Colonic mucosa (tissue), 4 donors: ENCODE measurements around the gene FUT1. TPM values are rescaled to one million over a fixed set of nuclear protein-coding genes. Genes with fewer than 3 reads are reported as not detected.

Experiments used
- DNase-seq: peaks from one replicate; pipeline ENCODE4 v3.0.0-alpha.2; 2020
- H3K27ac ChIP-seq: fragments of 200-600 bp; one replicate; pipeline ENCODE4 v1.8.0; 2021
- H3K27me3 ChIP-seq: fragments of 200-600 bp; one replicate; pipeline ENCODE4 v1.8.0; 2021
- H3K36me3 ChIP-seq: fragments of 200-600 bp; one replicate; pipeline ENCODE4 v1.8.0; 2021
- H3K4me1 ChIP-seq: fragments of 200-600 bp; one replicate; pipeline ENCODE4 v1.8.0; 2021; ENCODE audit warnings: mild to moderate bottlenecking
- H3K4me3 ChIP-seq: fragments of 200-600 bp; one replicate; pipeline ENCODE4 v1.8.0; 2021
- H3K9ac ChIP-seq, 2 donors: one replicate each; pipeline ENCODE4 v1.7.0; 2013; ENCODE audit warnings: control low read depth in 2 of 2, low read depth in 2 of 2, low read length in 2 of 2
- H3K9me3 ChIP-seq: fragments of 200-600 bp; one replicate; pipeline ENCODE4 v1.8.0; 2021
- intact Hi-C: fragments of 100-400 bp; cut with DNase I; formaldehyde crosslinking; loops from one replicate; pipeline ENCODE4 v1.14.1; 2022
- total RNA-seq, 2 donors: library from RNA; stranded (reverse); fragmentation: NEBNext Ultra II Directional in 1 of 2; extraction: Animal tissue kit (Norgen Biotek cat#: 25700) in 1 of 2; gene quantifications; one replicate each; pipeline ENCODE4 v1.2.1, GENCODE V29; 2021
- TF ChIP-seq, protein P1 (sequence below): fragments of 200-600 bp; IDR thresholded peaks from one replicate; pipeline ENCODE4 v1.8.0; 2022; ENCODE audit warnings: antibody characterized with exemption, mild to moderate bottlenecking
- donor health status: healthy.
- donor health status: DM: no; HTN: no; CAD: no.
- donor health status: DM: no; HTN: no; CAD: no.

Gene FUT1
- total RNA-seq, 2 donors from 2014 or later = 0.59 to 0.80 TPM

DNA sequence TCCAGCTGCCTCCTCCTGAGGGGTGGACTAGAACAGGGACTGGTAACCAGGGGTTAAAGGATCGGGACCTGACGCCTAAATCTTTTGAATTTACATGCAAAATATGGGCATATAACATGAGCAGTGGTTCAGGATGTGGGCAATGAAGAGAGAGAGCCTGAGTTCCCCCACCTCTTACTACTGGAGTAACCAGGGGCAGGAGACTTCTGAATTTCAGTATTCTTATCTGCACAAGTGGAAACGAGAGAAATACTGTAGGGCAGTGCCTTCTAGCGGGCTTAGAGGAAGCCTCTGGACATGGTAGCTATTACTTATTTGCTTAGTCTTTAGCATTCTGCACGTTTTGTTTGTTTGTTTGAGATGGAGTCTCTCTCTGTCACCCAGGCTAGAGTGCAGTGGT is 32.1 kb upstream of the FUT1 start:
- Histone ChIP-seq H3K9ac (no peak overlapping the region), H3K9me3 (no peaks in the 10 kb centered on the region), H3K4me3 (no peak overlapping the region), H3K36me3 (no peaks in the 10 kb centered on the region), H3K27me3 (no peaks in the 10 kb centered on the region), H3K27ac (no peak overlapping the region), H3K4me1 (no peaks in the 10 kb centered on the region)
- TF ChIP-seq, protein P1, sequence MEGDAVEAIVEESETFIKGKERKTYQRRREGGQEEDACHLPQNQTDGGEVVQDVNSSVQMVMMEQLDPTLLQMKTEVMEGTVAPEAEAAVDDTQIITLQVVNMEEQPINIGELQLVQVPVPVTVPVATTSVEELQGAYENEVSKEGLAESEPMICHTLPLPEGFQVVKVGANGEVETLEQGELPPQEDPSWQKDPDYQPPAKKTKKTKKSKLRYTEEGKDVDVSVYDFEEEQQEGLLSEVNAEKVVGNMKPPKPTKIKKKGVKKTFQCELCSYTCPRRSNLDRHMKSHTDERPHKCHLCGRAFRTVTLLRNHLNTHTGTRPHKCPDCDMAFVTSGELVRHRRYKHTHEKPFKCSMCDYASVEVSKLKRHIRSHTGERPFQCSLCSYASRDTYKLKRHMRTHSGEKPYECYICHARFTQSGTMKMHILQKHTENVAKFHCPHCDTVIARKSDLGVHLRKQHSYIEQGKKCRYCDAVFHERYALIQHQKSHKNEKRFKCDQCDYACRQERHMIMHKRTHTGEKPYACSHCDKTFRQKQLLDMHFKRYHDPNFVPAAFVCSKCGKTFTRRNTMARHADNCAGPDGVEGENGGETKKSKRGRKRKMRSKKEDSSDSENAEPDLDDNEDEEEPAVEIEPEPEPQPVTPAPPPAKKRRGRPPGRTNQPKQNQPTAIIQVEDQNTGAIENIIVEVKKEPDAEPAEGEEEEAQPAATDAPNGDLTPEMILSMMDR = no peak
- no peak for DNase-seq
- intact Hi-C loops = no loop called here

DNA sequence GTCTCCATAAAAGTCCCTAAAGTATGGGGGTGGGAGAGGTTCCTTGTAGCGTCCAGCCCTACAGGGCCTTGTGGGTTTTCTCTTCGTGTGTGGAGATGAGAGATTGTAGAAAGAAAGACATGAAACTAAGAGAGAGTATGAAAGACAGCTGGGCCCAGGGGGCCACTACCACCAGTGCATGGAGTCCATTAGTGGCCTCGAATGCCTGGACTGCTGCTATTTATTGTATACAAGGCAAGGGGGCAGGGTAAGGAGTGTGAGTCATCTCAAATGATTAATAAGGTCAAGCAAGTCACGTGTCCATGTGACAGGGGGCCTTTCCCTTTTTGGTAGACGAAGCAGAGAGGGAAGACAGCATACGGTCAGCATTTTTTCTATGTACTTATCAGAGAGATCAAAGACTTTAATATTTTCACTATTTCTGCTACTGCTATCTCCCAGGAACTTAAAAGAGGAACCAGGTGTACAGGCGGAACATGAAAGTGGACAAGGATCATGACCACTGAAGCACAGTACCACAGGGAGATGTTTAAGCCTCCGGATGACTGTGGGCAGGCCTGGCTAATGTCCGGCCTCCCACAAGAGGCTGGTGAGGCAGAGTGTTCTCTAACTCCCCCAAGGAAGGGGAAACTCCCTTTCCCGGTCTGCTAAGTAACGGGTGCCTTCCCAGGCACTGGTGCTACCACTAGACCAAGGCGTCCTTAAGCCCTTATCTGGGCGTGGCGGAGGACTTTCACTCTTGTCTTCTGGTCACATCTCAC is 28.4 kb upstream of the FUT1 start:
- Histone ChIP-seq H3K4me1 (no peaks in the 10 kb centered on the region), H3K27me3 (no peaks in the 10 kb centered on the region), H3K9me3 (no peaks in the 10 kb centered on the region), H3K4me3 (no peak overlapping the region), H3K36me3 (no peaks in the 10 kb centered on the region), H3K9ac (no peak overlapping the region), H3K27ac (peak overlapping the region; percentile 32)
- TF ChIP-seq, protein P1 = no peak
- intact Hi-C loops = no loop called here
- no peak for DNase-seq

DNA sequence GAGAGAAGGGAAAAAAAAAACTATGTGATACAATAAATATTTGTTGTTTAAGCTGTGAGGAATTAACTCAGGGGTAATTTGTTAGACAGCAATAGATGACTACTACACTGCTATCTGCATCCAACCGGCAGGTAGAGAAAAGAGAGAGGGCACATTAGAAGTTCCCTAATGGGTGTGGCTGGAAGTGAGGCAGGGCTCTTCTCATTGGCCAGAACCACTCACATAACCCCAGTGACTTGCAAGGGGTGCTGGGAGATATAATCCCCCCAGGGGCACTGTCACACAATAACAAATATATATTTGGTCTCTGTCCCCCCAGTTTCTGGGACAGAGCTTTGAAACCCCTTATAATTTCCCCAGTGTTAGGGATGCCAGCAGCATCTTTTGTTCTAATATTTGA is 27.2 kb upstream of the FUT1 start:
- Histone ChIP-seq H3K9me3 (no peaks in the 10 kb centered on the region), H3K36me3 (no peaks in the 10 kb centered on the region), H3K27me3 (no peaks in the 10 kb centered on the region), H3K4me1 (no peaks in the 10 kb centered on the region), H3K9ac (no peak overlapping the region), H3K4me3 (no peak overlapping the region), H3K27ac (no peak overlapping the region)
- no peak for DNase-seq
- TF ChIP-seq, protein P1 = no peak
- intact Hi-C loops = no loop called here

DNA sequence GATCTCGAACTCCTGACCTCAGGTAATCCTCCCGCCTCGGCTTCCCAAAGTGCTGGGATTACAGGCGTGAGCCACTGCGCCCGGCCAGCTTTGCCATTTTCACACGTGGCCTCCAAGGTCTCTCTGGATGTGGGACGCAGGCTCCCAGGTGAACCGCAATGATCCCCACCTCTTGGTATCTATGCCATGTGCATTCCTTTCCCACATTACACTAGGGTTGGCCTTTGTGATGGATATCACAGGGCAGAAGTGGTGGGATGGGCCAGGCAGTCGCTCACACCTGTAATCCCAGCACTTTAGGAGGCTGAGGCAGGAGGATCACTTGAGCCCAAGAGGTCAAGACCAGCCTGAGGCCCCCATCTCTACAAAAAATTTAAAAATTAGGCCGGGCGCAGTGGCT is 25.3 kb upstream of the FUT1 start:
- DNase-seq = no peak
- Histone ChIP-seq H3K36me3 (no peaks in the 10 kb centered on the region), H3K27me3 (no peaks in the 10 kb centered on the region), H3K27ac (no peak overlapping the region), H3K9ac (no peak overlapping the region), H3K4me1 (no peaks in the 10 kb centered on the region), H3K9me3 (no peaks in the 10 kb centered on the region), H3K4me3 (no peak overlapping the region)
- intact Hi-C loops = no loop called here
- TF ChIP-seq, protein P1 = no peak

DNA sequence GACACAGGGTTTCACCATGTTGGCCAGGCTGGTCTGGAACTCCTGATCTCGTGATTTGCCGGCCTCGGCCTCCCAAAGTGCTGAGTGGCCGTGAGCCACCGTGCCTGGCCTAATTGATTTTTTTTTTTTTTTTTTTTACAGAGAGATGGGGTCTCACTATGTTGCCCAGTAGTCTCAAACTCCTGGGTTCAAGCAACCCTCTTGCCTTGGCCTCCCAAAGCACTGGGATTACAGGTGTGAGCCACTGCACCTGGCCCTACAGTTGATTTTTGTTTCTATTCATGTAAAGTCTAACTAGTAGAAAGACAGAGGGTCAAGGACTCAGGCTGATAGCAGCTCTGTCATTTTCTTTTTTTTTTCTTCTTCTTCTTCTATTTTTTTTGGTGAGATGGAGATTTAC is 24.7 kb upstream of the FUT1 start:
- H3K9ac ChIP-seq = no peak overlapping the region
- H3K4me3 ChIP-seq = no peak overlapping the region
- no peaks in the 10 kb centered on the region for H3K36me3 ChIP-seq
- H3K9me3 ChIP-seq = no peaks in the 10 kb centered on the region
- TF ChIP-seq, protein P1 = no peak
- no peak for DNase-seq
- no peaks in the 10 kb centered on the region for H3K4me1 ChIP-seq
- no peak overlapping the region for H3K27ac ChIP-seq
- peaks cover 2% of the 10 kb centered on the region for H3K27me3 ChIP-seq
- intact Hi-C loops = no loop called here
